Renal cortical epithelial cell (primary cell): ENCODE measurements around the gene ZSWIM9. TPM values are rescaled to one million over a fixed set of nuclear protein-coding genes. Genes with fewer than 3 reads are reported as not detected.

Source experiments
- DNase-seq: peaks from one replicate; pipeline ENCODE4 v3.0.0-alpha.2; 2011; ENCODE audit warnings: low read depth
- total RNA-seq: library from RNA; depleted of rRNA; stranded (reverse); fragments of >200 nt; gene quantifications from 2 replicates; pipeline ENCODE4 v1.2.3, GENCODE V29; 2014

Gene ZSWIM9
- total RNA-seq, result 1.0 and 5.6 TPM in 2 replicates

GRCh38 chr19:48169939-48170803, at the start of gene ZSWIM9, which contains the start of gene LIG1:
TSS of gene ZSWIM9 (plus strand) at chr19:48170680. CDS start at chr19:48171803, 1,123 bp downstream.
TSS of gene LIG1 (minus strand) at chr19:48170344. CDS start at chr19:48165566, 4,778 bp downstream.
- DNase-seq, result peak; percentile 82

- no peak for DNase-seq
Observed at GRCh38 chr19:48121066-48121465, 49.4 kb upstream of the ZSWIM9 start.

GRCh38 chr19:48121909-48122371, 48.5 kb upstream of the ZSWIM9 start:
- DNase-seq, result no peak

GRCh38 chr19:48122421-48122820, 48.1 kb upstream of the ZSWIM9 start:
- DNase-seq, result no peak

GRCh38 chr19:48123907-48124651, 46.4 kb upstream of the ZSWIM9 start:
- DNase-seq, result peak; percentile 75

- DNase-seq, result no peak
Observed at GRCh38 chr19:48127561-48127960, 42.9 kb upstream of the ZSWIM9 start.

- no peak for DNase-seq
Observed at GRCh38 chr19:48133094-48133493, 37.4 kb upstream of the ZSWIM9 start.

GRCh38 chr19:48135411-48135810, 35.1 kb upstream of the ZSWIM9 start:
- no peak for DNase-seq

GRCh38 chr19:48136547-48136946, 33.9 kb upstream of the ZSWIM9 start:
- DNase-seq, result no peak

- DNase-seq, result no peak
Observed at GRCh38 chr19:48137411-48137810, 33.1 kb upstream of the ZSWIM9 start.

GRCh38 chr19:48139053-48139452, 31.4 kb upstream of the ZSWIM9 start:
- no peak for DNase-seq

- no peak for DNase-seq
Observed at GRCh38 chr19:48147597-48148175, 22.8 kb upstream of the ZSWIM9 start.

- DNase-seq, result no peak
Observed at GRCh38 chr19:48148576-48148975, 21.9 kb upstream of the ZSWIM9 start.

- DNase-seq, result no peak
Observed at GRCh38 chr19:48149430-48149829, 21.1 kb upstream of the ZSWIM9 start.

- DNase-seq, result peak; percentile 45
Observed at GRCh38 chr19:48152551-48152950, 17.9 kb upstream of the ZSWIM9 start.

- no peak for DNase-seq
Observed at GRCh38 chr19:48154003-48154402, 16.5 kb upstream of the ZSWIM9 start.

- DNase-seq, result no peak
Observed at GRCh38 chr19:48158210-48158790, 12.2 kb upstream of the ZSWIM9 start.

- DNase-seq, result no peak
Observed at GRCh38 chr19:48168689-48169088, 1.8 kb upstream of the ZSWIM9 start.

GRCh38 chr19:48169578-48169938, 922 bp upstream of the ZSWIM9 start:
- DNase-seq, result peak; percentile 32

GRCh38 chr19:48170817-48171347, 402 bp downstream of the ZSWIM9 start:
- DNase-seq, result no peak

GRCh38 chr19:48171710-48172109, 1.2 kb downstream of the ZSWIM9 start:
- no peak for DNase-seq
